MCF 10A (cell line): Measurements from ENCODE around the gene RPS14. TPM values are rescaled to one million over a fixed set of nuclear protein-coding genes. Genes with fewer than 3 reads are reported as not detected.

ENCODE experiments used
- BruUV-seq: library from RNA; stranded (reverse); fragments of 400-500 nt; replicated peaks from 2 replicates; lab custom pipeline; 2021; lab: Mats Ljungman, UMichigan
- CTCF ChIA-PET: fragments of 300-600 bp; sonication (Branson Sonifier 250); formaldehyde crosslinking; extraction: SDS; loops from one replicate; lab custom pipeline; 2021; ENCODE audit warnings: antibody characterized with exemption, inconsistent platforms; lab: Yijun Ruan, JAX
- POLR2A ChIA-PET: fragments of 300-600, 350-650 bp; sonication (Branson Sonifier 250); formaldehyde crosslinking; extraction: SDS; loops from one replicate; lab custom pipeline; 2020; ENCODE audit warnings: antibody characterized with exemption, inconsistent platforms; lab: Yijun Ruan, JAX
- DNase-seq: peaks from one replicate; pipeline ENCODE4 v3.0.0-alpha.2; 2018; ENCODE audit not compliant: unreplicated experiment
- H3K27ac Mint-ChIP-seq: one replicate; pipeline ENCODE4 v1.8.0; 2022; ENCODE audit warnings: mild to moderate bottlenecking, low read depth, mixed read lengths; ENCODE audit not compliant: unreplicated experiment
- H3K27me3 Mint-ChIP-seq: one replicate; pipeline ENCODE4 v1.8.0; 2022; ENCODE audit warnings: mixed read lengths; ENCODE audit not compliant: insufficient read depth, unreplicated experiment
- H3K36me3 Mint-ChIP-seq: one replicate; pipeline ENCODE4 v1.8.0; 2022; ENCODE audit warnings: mild to moderate bottlenecking, moderate library complexity, mixed read lengths; ENCODE audit not compliant: insufficient read depth, unreplicated experiment
- H3K4me1 Mint-ChIP-seq: one replicate; pipeline ENCODE4 v1.8.0; 2022; ENCODE audit warnings: mixed read lengths; ENCODE audit not compliant: insufficient read depth, unreplicated experiment
- H3K4me3 Mint-ChIP-seq: one replicate; pipeline ENCODE4 v1.8.0; 2022; ENCODE audit warnings: mild to moderate bottlenecking, moderate library complexity, mixed read lengths; ENCODE audit not compliant: unreplicated experiment
- H3K9me3 Mint-ChIP-seq: one replicate; pipeline ENCODE4 v1.8.0; 2022; ENCODE audit warnings: mixed read lengths; ENCODE audit not compliant: unreplicated experiment
- CTCF ChIP-seq: fragments of 200-600 bp; IDR thresholded peaks from one replicate; pipeline ENCODE4 v1.8.0; 2022; ENCODE audit warnings: antibody characterized with exemption, mild to moderate bottlenecking; ENCODE audit not compliant: unreplicated experiment
- intact Hi-C: fragments of 100-400 bp; cut with micrococcal nuclease; formaldehyde crosslinking; loops from 2 replicates; pipeline ENCODE4 v1.14.1; 2022
- total RNA-seq: library from RNA; stranded (reverse); gene quantifications from 2 replicates; pipeline ENCODE4 v1.2.3, GENCODE V29; 2022

RPS14 gene
- total RNA-seq, 1 experiment from 2014 or later, result 5,481 TPM

GRCh38 chr5:150413176-150413901, 36.2 kb downstream of the RPS14 start:
- ChIA-PET CTCF (interaction anchor here (0.6 to 0.8 kb wide), 3 partner anchors 8 to 47 kb away, joined by 3 read pairs; no protein-coding TSS in a partner anchor), POLR2A (interaction anchor here (0.6 to 0.8 kb wide), 2 partner anchors 8 to 56 kb away, joined by 3 read pairs; partner anchors contain the start of gene TCOF1)
- H3K27ac Mint-ChIP-seq, result no peak overlapping the region
- no TSS peak for BruUV-seq
- peaks cover 9% of the 10 kb centered on the region for H3K4me1 Mint-ChIP-seq
- H3K36me3 Mint-ChIP-seq, result no peaks in the 10 kb centered on the region
- H3K4me3 Mint-ChIP-seq, result no peak overlapping the region
- H3K9me3 Mint-ChIP-seq, result no peaks in the 10 kb centered on the region
- intact Hi-C loops, result no loop called here
- no peak for TF ChIP-seq CTCF
- no peak for DNase-seq
- no peaks in the 10 kb centered on the region for H3K27me3 Mint-ChIP-seq

GRCh38 chr5:150412319-150413175, 37.0 kb downstream of the RPS14 start, which contains the start of gene CD74:
Gene CD74, minus strand, starts transcription at chr5:150412910. Its CDS starts 161 bp downstream, at chr5:150412749.
- H3K9me3 Mint-ChIP-seq, result no peaks in the 10 kb centered on the region
- ChIA-PET POLR2A (interaction anchor here (1.1 kb wide), 1 partner anchor 76 kb away, joined by 3 read pairs; no protein-coding TSS in a partner anchor), CTCF (interaction anchor here (0.6 to 0.8 kb wide), 2 partner anchors 9 to 24 kb away, joined by 3 read pairs; no protein-coding TSS in a partner anchor)
- intact Hi-C loops, result no loop called here
- BruUV-seq, result no TSS peak
- no peaks in the 10 kb centered on the region for H3K27me3 Mint-ChIP-seq
- DNase-seq, result no peak
- no peak for TF ChIP-seq CTCF
- H3K27ac Mint-ChIP-seq, result no peak within 1 kb of the TSS
- no peak within 1 kb of the TSS for H3K4me3 Mint-ChIP-seq
- H3K36me3 Mint-ChIP-seq, result no peaks in the 10 kb centered on the region
- peaks cover 9% of the 10 kb centered on the region for H3K4me1 Mint-ChIP-seq

- no TSS peak for BruUV-seq
- Mint-ChIP-seq H3K27me3 (no peaks in the 10 kb centered on the region), H3K4me1 (peaks cover 9% of the 10 kb centered on the region), H3K4me3 (no peak overlapping the region), H3K27ac (no peak overlapping the region), H3K36me3 (no peaks in the 10 kb centered on the region), H3K9me3 (no peaks in the 10 kb centered on the region)
- ChIA-PET POLR2A (interaction anchor here (1.0 to 1.5 kb wide), 4 partner anchors 10 to 77 kb away, joined by 3 to 6 read pairs (median 3); partner anchors contain the start of gene RPS14), CTCF (interaction anchor here (0.6 to 1.8 kb wide), 4 partner anchors 11 to 74 kb away, joined by 3 to 7 read pairs (median 4); no protein-coding TSS in a partner anchor)
- no peak for DNase-seq
- TF ChIP-seq CTCF, result no peak
- intact Hi-C loops, result no loop called here
These were observed 38.1 kb downstream of the RPS14 start for GRCh38 chr5:150411245-150411979.
